Measurements from ENCODE around the gene IPCEF1. TPM values are rescaled to one million over a fixed set of nuclear protein-coding genes. Genes with fewer than 3 reads are reported as not detected.

Gene IPCEF1
- total and polyA plus RNA-seq, 2 of the 4 experiments (the other 2 are of a cell fraction): under 0.01 to 0.03 TPM

- Histone ChIP-seq H4K20me1 (ENCODE audit: insufficient read depth, low read length) (no peaks in the 10 kb centered on the region), H2BK5ac (ENCODE audit: low read depth, low read length, poor library complexity, severe bottlenecking) (no peak overlapping the region), H3K4me3 (ENCODE audit: insufficient read depth, low read depth, low read length) (no peak overlapping the region), H2BK120ac (ENCODE audit: low read depth, low read length) (no peak overlapping the region), H3K23ac (ENCODE audit: low read depth, low read length) (no peak overlapping the region), H4K91ac (ENCODE audit: insufficient read depth, low read depth, low read length) (no peak overlapping the region), H2AFZ (replicated peaks; ENCODE audit: low read length, poor library complexity) (no peak overlapping the region), H3K18ac (ENCODE audit: low read depth, low read length) (no peak overlapping the region), H3K9me1 (ENCODE audit: insufficient read depth, low read length) (no peaks in the 10 kb centered on the region), H2AK9ac (replicated peaks; ENCODE audit: low read depth, low read length, poor library complexity) (no peak overlapping the region), H3K4me2 (ENCODE audit: low read depth, low read length) (no peak overlapping the region), H2BK20ac (ENCODE audit: low read depth, low read length) (no peak overlapping the region), H4K5ac (ENCODE audit: low read depth, low read length) (no peak overlapping the region), H3K14ac (replicated peaks; ENCODE audit: low read depth, low read length) (no peak overlapping the region), H3K4ac (ENCODE audit: low read depth, low read length) (no peak overlapping the region), H3K79me1 (ENCODE audit: low read depth in 1 of 2, low read length in 2 of 2) (no peaks in the 10 kb centered on the region), H3K36me3 (ENCODE audit: control insufficient read depth, insufficient read depth, low read length) (no peaks in the 10 kb centered on the region), H3K4me1 (ENCODE audit: control insufficient read depth, insufficient read depth, low read length) (no peaks in the 10 kb centered on the region), H4K8ac (ENCODE audit: low read depth in 2 of 2, low read length in 2 of 2) (no peak overlapping the region), H3K9me3 (ENCODE audit: control insufficient read depth, insufficient read depth, low read length) (0 out of 2 replicates have a peak, but pooled peaks cover 2% of the 10 kb centered on the region), H2AK5ac (ENCODE audit: low read depth, low read length) (no peak overlapping the region), H2BK15ac (ENCODE audit: low read depth, low read length) (no peak overlapping the region), H3K9ac (ENCODE audit: low read depth, low read length) (no peak overlapping the region), H3K27ac (ENCODE audit: insufficient read depth, low read length) (no peak overlapping the region), H3K27me3 (ENCODE audit: control insufficient read depth, insufficient read depth, low read length) (no peaks in the 10 kb centered on the region), H3K56ac (ENCODE audit: extremely low read depth, insufficient read depth, low read length) (no peak overlapping the region)
- ChIA-PET CTCF (no interaction called here), POLR2A (ENCODE audit: unreplicated experiment) (no interaction called here)
- ATAC-seq (ENCODE audit: low read depth) (no peak), DNase-seq (no peak)
- in situ Hi-C loops (cut with MboI; ENCODE audit: low sequenced_read_pairs) (no loop called here), intact Hi-C loops (cut with micrococcal nuclease) (no loop called here), dilution Hi-C loops (cut with HindIII; ENCODE audit: low sequenced_read_pairs, unreplicated experiment) (no loop called here)
- no CpG with 5 or more reads among the region's 3 CpGs for WGBS, 2 experiments (ENCODE audit: extremely low coverage in 2 of 2, insufficient read length in 1 of 2)
- no TSS peak for BruUV-seq (replicated peaks)
- TF ChIP-seq RCOR1 (IDR thresholded peaks at IDR 0.05; ENCODE audit: insufficient replicate concordance, low read length) (no peak), SMC3 (IDR thresholded peaks at IDR 0.05; ENCODE audit: low read depth, low read length) (no peak), MAZ (IDR thresholded peaks at IDR 0.05; ENCODE audit: borderline replicate concordance, low read depth, low read length) (no peak), POLR2A (IDR thresholded peaks at IDR 0.05; ENCODE audit: low read depth, low read length) (no peak), RAD21 (IDR thresholded peaks at IDR 0.05; ENCODE audit: low read length) (no peak), MXI1 (IDR thresholded peaks at IDR 0.05; ENCODE audit: borderline replicate concordance, low read depth, low read length) (no peak), CHD1 (IDR thresholded peaks at IDR 0.05; ENCODE audit: low read depth, low read length) (no peak), CEBPB (IDR thresholded peaks at IDR 0.05; ENCODE audit: low read depth, low read length) (no peak), ELK1 (IDR thresholded peaks at IDR 0.05; ENCODE audit: borderline replicate concordance, low read depth, low read length) (no peak), NFE2L2 (IDR thresholded peaks at IDR 0.05; ENCODE audit: low read depth, low read length) (no peak), RFX5 (IDR thresholded peaks at IDR 0.05; ENCODE audit: low read depth, low read length) (no peak)
These were observed 169.4 kb downstream of the IPCEF1 start for GRCh38 chr6:154187203-154187602.
